Measurements from ENCODE around the gene NCK1.
"Not testable (repeated sequence)": the region's sequence is repeated elsewhere in the genome, so short reads cannot be mapped to it uniquely, and the experiment has no call there.

The NCK1 gene

DNA sequence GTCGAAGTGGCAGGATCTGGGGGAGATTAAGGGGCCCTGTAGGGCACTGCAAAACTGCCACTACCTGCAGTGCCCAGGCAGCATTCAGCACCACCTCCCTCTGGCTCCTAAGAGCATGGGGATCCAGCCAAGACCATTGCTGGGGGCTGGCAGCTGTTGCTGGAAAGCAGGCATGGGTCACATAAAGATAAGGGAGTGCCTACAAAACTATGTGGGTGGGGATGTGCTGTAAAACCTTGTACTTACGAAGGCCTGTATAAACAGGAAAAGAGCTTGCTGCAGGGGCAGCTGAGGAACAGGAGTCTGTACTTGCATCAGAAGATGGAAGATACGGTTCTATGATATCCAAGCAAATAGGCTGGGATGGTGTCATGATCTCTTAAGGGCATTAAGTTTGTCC, 122.8 kb downstream of the NCK1 start (continued):
- TF ChIP-seq TSHZ2 (CRISPR knock-in tag; IDR thresholded peaks at IDR 0.05), result no peak
- TF ChIP-seq SNAI2 (CRISPR knock-in tag; IDR thresholded peaks at IDR 0.05), result no peak
- TF ChIP-seq ZC3H10 (CRISPR knock-in tag; IDR thresholded peaks at IDR 0.05), result no peak

GRCh38 chr3:136987398-136987980, 125.5 kb downstream of the NCK1 start:
- not testable (repeated sequence) for ATAC-seq

GRCh38 chr3:136988651-136989050, 126.6 kb downstream of the NCK1 start:
- ATAC-seq, result no peak
- no peak for TF ChIP-seq CREB5 (CRISPR knock-in tag; IDR thresholded peaks at IDR 0.05; ENCODE audit: low read depth)

- ATAC-seq, result no peak
- TF ChIP-seq PATZ1 (CRISPR knock-in tag; IDR thresholded peaks at IDR 0.05; ENCODE audit: borderline replicate concordance) (no peak), BACH2 (CRISPR knock-in tag; IDR thresholded peaks at IDR 0.05; ENCODE audit: borderline replicate concordance) (no peak), TOX (CRISPR knock-in tag; IDR thresholded peaks at IDR 0.05; ENCODE audit: borderline replicate concordance) (no peak), OSR1 (CRISPR knock-in tag; IDR thresholded peaks at IDR 0.05) (no peak)
These were observed 127.9 kb downstream of the NCK1 start for GRCh38 chr3:136989781-136990524.

- no peak for TF ChIP-seq ZFP30 (CRISPR knock-in tag; IDR thresholded peaks at IDR 0.05)
- no peak for TF ChIP-seq PPARA (CRISPR knock-in tag; IDR thresholded peaks at IDR 0.05; ENCODE audit: borderline replicate concordance)
- no peak for TF ChIP-seq CREB5 (CRISPR knock-in tag; IDR thresholded peaks at IDR 0.05; ENCODE audit: low read depth)
- TF ChIP-seq ZC3H10 (CRISPR knock-in tag; IDR thresholded peaks at IDR 0.05), result no peak
- TF ChIP-seq TSHZ2 (CRISPR knock-in tag; IDR thresholded peaks at IDR 0.05), result no peak
- no peak for TF ChIP-seq CSDC2 (CRISPR knock-in tag; IDR thresholded peaks at IDR 0.05)
- no peak for TF ChIP-seq ARNTL (CRISPR knock-in tag; IDR thresholded peaks at IDR 0.05; ENCODE audit: borderline replicate concordance, low read depth)
- TF ChIP-seq POU6F1 (CRISPR knock-in tag; IDR thresholded peaks at IDR 0.05; ENCODE audit: borderline replicate concordance, low read depth), result no peak
- TF ChIP-seq TCF4 (CRISPR knock-in tag; IDR thresholded peaks at IDR 0.05; ENCODE audit: borderline replicate concordance), result no peak
- TF ChIP-seq ZNF565 (CRISPR knock-in tag; conservative IDR thresholded peaks at IDR 0.05; ENCODE audit: low read depth), result no peak
- TF ChIP-seq OSR1 (CRISPR knock-in tag; IDR thresholded peaks at IDR 0.05), result no peak
- no peak for ATAC-seq
These were observed 128.8 kb downstream of the NCK1 start for GRCh38 chr3:136990826-136991225.
